Stimulated activated CD8-positive, alpha-beta memory T cell treated with anti-CD3 and anti-CD28 coated beads, Interleukin-12 subunit alpha, Interleukin-12 subunit beta, amount 100 ng/mL, for 4 hours (primary cell): ENCODE measurements around the gene GRIK3.
"Not testable (repeated sequence)": the region's sequence is repeated elsewhere in the genome, so short reads cannot be mapped to it uniquely, and the experiment has no call there.

ENCODE experiments used
- DNase-seq: peaks from one replicate; pipeline ENCODE4 v3.0.0-alpha.2; 2020; ENCODE audit warnings: low read depth

Gene GRIK3

DNA sequence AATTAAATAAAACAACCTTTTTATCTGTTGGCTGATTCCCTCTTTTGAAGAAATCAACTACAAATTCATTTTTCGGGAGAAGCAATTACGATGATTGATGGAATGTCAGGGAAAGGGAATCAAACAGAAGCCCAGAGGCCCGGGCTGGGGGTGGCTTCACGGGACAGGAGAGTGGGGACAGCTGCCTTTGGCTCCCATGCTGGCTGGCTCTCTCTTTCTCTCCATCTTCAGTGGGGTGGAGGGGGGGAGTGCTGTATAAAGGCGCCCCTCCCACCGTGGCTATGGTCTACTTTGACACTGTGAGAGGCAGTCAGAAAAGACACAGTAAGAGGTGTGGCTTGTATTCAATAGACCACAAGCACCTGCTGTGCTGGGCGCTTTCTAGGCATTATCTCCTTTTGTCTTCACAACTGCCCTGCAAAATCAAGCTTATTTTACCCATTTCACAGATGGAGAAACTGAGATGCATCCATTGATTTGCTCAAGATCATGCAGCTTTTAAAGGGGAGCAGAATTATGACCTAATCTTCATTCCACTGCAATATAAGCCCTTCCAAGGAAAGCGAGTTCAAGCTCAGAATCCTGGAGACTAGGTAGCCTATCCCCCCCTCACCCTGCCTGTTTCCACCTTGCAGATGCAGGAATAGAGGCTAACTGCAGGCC is 92.9 kb downstream of the GRIK3 start:
- no peak for DNase-seq

DNA sequence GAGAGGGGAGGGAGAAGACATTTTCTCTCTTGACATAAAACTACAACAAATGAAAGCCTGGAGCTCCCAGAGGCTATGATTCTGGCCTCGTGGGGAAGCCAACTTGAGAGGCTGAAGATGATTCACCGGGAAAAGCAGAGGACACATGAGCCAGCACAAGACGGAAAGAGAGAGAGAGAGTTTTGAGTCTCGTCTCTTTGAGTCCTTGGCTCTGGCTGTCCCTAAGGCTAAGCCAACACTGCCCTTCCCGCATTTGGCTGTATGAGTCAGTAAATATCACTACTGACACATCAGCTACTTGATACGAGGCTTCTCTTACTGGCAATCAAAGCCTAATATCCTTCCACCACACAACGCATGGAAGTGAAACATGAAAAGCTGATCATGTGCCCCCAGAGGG is 95.5 kb downstream of the GRIK3 start:
- DNase-seq = no peak

DNA sequence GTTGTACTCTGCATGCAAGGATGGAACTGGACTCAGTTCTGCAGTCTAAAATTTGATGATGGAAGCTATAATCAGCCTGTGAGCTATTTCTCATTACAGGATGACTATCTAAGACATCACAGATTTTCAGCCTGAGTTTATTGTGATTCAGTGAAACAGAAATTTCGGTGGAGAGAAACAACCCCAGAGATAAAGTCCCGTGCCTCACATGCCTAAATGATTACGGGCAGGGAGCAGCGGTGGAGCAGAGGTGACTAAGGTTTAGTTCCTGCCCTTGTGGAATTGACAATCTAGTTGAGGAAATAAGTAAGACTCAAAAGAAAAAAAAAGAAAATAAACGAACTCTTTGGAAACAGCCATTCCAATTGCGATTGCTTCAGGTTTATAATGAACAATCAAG is 96.9 kb downstream of the GRIK3 start:
- no peak for DNase-seq

DNA sequence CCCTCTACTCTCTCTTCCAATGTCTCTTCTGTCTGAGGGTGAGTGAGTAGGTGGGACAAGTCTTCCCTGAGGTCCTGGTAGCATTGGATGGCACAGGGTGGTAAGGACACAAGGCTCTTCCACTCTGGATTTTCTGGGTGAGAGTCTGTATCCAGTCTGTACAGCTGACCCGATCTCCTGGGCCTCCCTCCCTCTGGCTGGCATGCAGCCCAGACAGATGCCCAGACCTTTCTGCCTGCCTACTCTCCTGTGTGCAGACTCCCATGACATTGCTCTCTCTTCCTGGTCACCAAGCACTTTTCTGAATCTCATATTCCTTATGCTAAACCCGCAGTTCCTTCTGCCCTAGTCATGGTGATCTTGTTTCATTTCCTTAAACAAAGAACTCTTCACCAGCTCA is 100.3 kb downstream of the GRIK3 start:
- no peak for DNase-seq

DNA sequence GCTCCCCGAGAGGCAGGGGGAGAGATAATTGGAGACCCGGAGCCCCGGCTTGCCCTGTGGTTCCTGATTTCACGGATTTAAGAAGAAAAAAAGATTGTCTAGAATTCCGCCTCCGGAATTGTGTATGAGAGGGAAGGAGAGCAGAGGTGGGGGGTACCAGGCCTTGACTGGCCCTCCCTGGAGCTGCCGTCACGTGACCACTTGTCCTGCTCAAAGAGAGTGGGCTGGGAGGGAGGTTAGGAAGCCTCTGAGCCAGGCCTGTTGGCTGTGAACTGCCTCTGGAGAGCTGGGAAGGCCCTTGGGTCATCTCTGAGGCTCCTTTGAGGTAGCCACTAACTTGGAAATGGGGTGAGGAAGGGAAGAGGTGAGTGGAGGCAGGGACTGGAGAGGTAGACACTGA is 106.5 kb downstream of the GRIK3 start:
- no peak for DNase-seq

DNA sequence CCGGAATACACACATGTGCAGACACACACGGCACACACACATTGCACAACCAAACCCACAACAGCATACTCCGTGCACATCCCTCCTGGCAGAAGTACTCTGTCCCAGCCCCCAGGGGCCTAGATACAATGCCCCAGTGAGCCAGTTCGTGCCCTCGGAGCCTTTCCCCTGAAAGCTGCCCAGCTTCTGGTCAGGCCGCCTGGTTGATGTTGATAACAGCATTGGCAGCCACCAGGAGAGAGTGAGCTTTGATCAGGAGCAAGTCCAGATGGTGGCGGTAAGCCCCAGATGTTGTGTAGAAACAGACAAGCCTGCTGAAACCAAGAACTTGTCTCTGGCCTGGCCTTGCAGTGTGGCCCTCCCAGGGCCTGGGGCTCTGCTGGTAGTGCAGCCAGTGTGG is 109.1 kb downstream of the GRIK3 start:
- no peak for DNase-seq

DNA sequence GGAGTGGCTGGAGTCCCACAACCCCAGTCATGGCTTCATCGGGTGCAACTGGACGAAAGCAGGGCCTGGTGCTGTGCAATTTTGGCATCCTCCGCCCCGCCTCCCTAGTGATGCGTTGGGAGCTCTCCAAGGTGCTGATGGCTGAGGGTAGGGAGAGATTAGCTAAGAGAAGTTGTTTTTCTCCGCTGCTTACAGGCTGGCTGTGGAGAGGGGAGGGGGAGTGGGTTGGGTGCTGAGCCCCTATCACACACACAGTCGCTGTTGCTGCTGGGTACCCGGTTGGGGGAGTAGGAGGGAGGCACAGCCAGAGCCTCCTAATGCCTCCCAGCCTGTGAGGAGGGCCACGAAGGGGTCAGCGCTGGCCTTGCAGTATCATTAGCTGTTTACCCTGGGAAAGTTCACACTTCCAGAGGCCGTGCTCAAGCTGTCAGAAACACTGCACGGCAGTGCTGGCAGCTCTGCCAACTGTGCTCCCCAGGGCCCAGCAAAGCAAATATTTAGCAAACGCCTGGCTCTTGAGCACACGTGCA is 110.0 kb downstream of the GRIK3 start:
- DNase-seq = no peak

DNA sequence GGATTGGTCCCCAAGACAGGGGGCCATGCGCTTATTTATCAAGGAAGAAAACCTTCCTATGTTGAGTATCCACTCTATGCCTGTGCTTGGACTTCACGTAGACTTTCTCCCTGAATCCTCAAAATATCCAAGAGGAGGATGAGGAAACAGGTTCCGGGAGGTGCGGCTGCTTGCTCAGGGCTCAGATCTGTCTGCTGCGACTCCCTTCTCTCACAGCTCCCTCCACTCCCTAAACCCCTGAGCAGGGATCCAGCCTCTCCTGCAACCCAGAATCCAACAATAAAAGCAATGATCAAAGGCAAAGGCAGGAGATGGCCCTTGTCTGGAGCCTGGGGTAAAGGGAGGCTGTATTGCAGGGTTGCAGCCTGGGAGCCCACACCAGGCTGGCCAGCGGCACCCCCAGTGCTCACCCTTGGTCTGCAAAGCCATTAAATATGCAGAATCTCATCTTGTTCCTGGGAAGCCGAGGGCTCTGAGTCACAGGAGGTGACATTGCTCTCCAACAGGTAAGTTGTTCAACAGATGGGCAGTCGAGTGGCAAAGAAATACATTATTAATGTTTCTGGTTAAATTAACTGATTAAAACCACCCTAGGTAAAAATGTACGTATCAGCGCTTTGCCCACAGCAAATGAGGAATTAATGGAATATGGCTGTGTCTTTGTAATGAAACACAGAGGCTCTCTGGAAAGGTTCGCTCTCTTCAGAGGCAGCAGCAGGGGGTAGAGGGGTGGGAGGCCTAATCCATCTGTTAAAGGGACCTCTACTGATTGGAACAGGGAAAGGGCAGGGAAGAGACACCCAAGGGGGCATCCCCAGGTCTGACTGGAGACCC is 111.5 kb downstream of the GRIK3 start:
- DNase-seq = no peak

DNA sequence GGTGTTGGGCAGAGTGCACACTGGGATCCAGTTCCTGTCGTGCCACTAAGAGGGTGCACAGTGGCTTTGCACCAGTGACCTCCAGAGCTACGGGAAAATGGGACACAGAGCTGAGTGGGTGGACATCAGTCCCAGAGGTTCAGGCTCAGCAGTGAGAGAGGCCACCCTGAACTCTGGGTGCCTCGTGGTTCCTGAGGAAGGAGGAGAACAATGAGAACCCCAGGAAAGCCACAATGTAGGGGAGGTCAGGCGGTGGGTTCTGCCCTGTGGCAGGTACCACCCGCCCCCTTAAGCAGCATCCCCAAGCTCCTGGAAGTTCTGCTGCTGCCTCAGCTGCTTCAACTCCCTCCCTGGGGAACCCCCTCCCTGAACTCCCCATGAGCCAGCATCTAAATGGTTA is 112.2 kb downstream of the GRIK3 start:
- no peak for DNase-seq

DNA sequence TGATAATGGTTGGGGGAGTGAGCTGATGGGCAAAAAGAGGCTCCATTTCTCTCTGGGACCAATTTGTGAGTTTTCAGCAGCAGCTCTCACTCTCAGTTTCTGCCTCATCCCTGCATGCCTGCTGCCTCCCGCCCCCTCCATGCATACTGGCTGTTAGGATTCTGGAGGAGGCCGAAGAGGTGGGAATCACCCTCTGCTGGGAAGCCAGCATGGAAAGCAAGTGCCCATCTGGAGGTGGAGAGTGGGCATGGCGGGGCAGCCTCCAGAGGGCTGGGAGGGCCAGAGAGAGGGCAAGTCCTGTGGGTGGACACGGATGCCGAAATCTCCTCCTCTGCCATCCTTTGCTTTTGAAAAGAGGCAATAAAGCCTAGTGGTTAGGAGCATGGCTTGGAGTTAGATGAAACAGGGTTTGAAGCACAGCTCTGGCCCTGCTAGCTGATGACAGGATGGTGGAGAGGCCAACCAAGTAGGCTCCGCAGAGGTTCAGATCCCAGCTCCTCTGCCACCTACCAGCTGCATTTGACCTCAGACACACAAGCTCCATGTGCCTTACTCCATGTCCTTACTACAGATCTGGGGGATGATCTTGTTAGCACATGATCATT is 113.4 kb downstream of the GRIK3 start:
- DNase-seq = no peak

DNA sequence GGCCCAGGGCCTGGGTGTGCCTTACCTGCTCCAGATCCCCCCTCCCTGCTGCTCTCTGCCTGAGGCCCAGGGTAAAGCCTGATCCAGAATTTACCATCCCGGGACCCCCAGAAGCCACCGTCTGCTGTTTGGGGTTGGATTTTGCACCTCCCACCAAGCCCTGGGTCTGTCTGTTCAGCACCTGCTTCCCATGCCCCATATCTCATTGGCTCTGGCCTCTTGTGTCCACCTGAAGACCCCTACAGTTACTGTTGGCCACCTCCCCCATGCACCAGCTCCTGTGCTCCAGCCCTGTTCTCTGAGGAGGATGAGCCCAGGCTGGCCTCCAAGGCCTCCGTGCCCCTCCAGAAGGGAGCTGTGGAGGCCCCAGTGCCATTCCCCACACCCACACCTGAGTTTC is 113.9 kb downstream of the GRIK3 start:
- no peak for DNase-seq

DNA sequence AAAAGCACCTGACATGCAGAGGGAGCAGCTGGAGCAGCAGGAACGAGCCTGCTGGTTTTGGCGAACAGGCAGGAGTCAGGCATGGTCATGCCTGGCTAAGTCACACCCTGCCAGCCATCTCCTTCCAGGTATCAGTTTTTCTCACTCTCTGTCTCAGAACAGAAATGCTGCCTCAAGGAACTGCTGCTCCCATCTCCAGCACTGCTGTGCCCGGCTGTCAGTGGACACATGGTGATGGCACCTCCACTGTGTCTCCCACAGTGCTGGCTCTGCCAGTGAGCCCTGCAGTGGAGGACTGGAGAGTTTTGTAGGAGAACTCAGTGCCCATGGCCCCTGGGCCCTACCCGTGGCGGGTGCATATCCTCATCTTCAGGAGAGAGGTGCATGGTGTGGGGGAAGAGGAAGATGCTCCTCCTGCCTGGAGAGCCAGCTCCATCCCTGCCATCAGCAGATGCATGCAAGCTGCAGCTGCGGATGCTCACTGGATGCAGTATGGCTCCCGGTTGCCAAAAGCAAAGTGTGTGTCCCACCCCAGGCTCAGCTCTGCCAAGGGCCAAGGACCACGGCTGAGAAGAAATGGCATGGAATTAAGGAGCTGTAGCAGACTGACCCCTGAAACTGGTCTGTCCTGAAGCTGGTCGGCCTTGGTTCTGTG is 114.7 kb downstream of the GRIK3 start:
- DNase-seq = no peak

DNA sequence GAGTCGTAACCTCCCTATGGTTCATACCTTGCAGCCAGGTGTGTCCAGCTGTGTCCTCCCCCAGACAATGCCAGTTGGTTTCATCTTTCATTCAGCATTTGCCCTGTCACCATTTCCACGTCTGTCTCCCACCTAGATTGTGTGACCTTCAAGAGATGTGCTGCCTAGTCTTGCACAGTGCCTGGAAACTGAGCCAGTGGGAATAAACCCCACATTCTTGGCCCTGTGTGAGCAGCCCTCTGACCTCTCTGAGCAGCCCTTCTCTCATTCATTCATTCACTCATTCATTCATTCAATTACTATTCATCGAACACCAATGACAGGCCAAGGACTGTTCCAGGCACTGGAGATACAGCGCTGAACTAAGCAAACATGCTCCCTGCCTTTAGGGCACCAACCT is 115.7 kb downstream of the GRIK3 start:
- DNase-seq = no peak

DNA sequence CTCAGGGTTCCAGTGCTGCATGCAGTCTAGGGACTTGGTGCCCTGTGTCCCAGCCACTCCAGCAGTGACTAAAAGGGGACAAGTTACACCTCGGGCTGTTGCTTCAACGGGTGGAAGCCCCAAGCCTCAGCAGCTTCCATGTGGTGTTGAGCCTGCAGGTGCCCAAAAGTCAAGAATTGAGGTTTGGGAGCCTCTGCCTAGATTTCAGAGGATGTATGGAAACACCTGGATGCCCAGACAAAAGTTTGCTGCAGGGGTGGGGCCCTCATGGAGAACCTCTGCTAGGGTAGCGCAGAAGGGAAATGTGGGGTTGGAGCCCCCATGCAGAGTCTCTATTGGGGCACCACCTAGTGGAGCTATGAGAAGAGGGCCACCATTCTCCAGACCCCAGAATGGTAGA is 117.8 kb downstream of the GRIK3 start:
- DNase-seq = not testable (repeated sequence)

DNA sequence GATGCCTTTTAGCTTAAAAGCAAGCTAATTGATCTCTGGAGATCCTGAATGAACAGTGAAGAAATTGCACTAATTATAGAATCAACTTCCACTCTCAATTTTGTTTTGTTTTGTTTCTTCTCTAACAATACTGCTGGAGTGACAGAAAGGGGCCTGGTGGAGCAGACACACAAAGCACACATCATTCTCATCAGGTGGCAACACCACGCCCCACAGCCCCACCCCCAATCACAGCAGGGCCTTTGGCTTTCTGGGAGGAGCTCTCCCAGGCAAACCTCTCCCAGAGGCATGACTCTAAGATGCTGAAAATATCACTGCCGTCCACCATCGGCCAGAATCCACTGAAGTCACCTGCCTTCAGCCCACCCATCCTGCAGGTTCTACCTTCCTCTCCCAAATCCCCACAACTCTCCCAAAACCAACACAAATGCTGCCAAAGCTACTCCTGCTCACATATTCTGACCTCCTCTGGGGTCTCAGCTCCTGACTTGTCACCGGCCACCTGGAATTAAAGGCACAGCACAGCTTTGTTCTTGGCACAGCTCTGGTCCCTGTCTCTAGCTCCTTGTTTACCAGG is 120.7 kb downstream of the GRIK3 start:
- no peak for DNase-seq

DNA sequence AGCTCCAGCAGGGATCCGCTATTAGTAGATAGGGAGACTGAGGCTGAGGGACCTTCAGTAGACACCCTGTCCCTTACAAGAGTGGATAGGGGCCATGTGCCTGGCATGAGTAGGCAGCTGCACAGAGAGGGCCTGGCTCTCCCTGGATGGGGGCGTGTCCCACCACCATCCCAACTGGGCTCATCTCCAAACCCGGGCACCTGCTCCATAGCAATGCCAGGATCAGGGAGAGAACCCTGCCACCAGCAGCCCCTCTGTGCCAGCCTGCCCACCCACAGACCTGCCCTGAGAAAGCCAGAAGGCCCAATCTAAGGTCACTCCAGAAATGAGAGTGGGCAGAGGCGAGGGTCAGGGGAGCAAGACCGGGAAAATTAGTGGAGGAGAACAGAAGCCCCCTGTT is 121.3 kb downstream of the GRIK3 start:
- no peak for DNase-seq

DNA sequence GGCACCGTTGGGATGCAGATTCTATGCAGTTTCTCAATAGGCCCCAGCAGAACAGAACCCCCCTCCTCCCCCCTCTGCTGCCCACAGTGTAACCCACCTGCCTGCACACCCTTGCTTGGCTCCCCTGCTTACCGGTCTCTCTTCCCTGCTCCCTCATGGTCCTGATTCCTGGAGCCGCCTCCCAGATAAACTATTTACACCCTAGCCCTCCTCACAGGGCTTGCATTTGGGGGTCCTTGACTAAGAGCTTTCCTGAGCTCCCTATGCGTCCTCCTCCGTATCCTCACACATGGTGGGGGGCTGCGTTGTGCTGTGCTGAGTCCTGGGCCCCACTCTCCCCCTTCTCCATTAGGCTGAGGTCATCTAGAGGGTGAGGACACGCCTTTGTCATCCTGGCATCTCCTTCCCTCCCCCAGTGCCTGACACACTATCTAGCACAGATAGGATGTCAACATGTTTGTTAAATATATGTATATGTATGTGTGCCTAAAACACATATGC is 121.9 kb downstream of the GRIK3 start:
- DNase-seq = no peak

DNA sequence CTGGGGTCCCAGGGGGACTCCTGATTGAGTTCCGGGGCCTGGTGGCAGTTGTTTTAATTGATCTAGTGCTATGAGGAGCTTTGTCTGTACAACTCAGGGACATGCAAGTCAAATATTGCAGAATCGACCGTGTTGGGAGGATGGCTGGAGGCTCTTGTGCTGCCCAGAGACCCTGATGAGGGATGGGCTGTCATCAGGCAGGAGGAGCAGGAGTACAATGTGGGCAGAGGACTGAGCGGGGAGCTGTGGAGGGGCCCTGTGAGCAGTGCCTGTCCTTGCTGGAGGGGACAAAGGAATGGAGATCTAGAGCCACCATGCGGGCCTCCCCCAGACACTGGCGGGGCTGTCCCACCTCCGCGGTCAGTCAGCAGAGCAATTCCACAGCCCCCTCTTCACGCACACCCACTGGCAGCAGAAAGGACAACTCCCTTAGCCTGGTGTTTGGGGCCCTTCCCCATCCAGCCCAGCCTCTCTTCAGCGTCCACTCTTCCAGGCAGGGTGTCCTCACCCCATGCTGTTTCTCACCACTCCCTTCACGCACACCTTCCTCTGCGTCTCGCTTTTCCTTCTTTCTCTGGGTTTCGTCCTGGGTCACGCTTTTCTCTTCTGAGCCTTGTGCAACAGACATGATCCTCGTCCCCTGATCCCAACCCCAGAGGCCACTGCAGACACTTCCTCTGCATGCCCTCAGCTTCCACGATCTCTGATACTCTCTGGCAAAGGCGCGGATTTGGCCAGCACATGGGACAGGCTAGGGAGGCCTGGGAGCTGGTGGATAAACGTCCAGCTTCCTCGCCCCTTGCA is 122.6 kb downstream of the GRIK3 start:
- DNase-seq = no peak

DNA sequence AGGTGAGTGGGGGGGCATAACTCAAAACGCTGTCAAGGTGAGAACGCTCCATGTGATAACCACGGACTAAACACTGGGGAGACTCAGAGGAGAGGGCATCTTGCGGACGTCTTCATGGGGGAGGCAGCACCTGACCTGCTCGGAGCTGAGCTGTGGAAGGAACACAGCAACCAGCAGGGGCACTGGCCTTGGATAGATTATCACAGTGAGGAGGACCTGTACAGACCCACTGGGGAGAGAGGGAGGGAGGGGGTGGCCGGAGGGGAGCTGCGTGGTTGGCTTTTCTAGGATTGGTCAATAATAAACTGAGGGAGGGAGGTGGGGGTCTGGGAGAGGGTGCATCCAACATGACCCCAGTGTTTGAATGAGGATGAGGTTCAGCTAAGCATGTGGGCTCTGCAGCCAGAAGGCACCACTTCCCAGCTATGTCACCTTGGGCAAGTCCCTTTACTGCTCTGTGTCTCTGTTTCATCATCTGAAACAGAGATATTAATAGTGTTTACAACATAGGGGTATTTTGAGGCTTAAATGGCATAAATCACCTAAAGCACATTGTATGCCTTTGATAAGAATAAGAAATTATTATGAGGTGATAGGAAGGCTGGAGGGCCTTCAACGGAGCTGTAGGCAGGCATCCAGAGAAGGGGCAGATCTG is 123.3 kb downstream of the GRIK3 start:
- no peak for DNase-seq

DNA sequence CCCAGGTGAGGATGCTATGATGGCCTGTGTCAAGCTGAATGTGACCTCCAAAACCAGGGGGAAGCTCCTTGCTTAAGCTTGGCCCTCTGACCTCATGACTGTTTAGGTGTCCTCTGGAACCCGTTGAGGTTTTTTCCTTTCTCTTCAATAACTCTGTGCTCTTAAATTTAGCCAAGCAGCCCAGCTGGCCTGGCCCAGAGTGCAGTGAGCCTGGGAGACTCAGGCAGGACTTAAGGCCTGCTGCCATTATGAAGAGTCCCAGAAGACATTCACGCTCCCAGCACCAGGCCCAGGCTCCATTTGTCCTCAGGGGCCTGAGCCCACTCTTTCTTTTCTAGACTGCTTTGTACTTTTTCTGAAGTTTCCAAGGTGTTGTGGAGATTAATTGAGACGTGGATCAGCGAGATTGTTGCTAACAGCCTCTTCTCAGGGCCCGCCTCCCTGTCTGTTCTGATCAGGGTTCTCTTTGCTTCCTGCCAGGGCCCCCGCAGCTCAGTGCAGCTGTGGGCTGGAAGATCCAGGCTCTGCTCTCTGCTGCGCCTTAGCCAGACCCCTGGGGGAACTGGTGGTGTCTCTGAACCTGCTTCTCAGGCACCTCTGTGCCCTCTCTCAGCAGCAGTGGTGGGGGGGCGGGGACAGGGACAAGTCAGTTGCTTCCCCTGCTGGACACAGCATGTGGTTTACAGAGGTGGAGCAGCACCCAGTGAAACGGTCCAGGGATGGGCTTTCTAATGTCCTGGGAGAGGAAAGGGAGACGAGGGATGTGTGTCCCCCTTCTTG is 124.2 kb downstream of the GRIK3 start:
- DNase-seq = no peak
